Stimulated activated effector memory CD8-positive, alpha-beta T cell treated with anti-CD3 and anti-CD28 coated beads, Interleukin-12 subunit alpha, Interleukin-12 subunit beta, amount 100 ng/mL, for 72 hours (primary cell): ENCODE measurements around the gene ZFX.

ENCODE experiments used
- ATAC-seq: fragments of 150-1000 bp; cut with Tn5 transposase; 2 replicates; pipeline ENCODE4 v1.10.0; 2021
- DNase-seq, 2 donors: peaks; one replicate each; pipeline ENCODE4 v3.0.0; 2021 to 2022; ENCODE audit warnings: low spot score in 2 of 2
- H3K27ac Mint-ChIP-seq: one replicate; pipeline ENCODE4 v1.8.0; 2022; ENCODE audit warnings: mild to moderate bottlenecking, mixed read lengths
- H3K36me3 Mint-ChIP-seq: one replicate; pipeline ENCODE4 v1.8.0; 2022; ENCODE audit warnings: mild to moderate bottlenecking, mixed read lengths
- H3K4me1 Mint-ChIP-seq: one replicate; pipeline ENCODE4 v1.8.0; 2022; ENCODE audit warnings: mixed read lengths
- H3K4me3 Mint-ChIP-seq: one replicate; pipeline ENCODE4 v1.8.0; 2022; ENCODE audit warnings: mild to moderate bottlenecking, mixed read lengths
- H3K9me3 Mint-ChIP-seq: one replicate; pipeline ENCODE4 v1.8.0; 2022; ENCODE audit warnings: mixed read lengths

ZFX gene

DNA sequence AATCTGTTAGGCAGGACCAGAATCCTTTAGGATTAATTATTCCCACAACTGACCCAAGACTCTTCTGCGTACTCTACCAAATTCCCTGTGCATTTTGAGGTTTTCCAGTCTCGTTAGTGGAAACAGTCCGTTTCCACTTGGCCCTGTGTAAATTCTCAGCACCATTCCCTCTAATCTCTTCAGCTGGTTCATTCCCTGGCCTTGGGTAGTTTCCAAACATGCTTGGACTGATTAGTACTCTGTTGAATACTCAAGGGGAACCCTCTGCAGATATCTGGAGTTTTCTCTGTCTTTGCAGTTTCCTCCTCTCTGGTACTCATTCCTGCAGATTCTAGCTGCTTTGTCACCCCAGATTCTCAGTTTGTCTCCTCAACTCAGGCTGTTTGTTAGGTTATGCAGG, 80.4 kb downstream of the ZFX start:
- H3K4me3 Mint-ChIP-seq: no peak overlapping the region
- no peaks in the 10 kb centered on the region for H3K9me3 Mint-ChIP-seq
- DNase-seq (no peak), ATAC-seq (no peak)
- no peaks in the 10 kb centered on the region for H3K4me1 Mint-ChIP-seq
- H3K27ac Mint-ChIP-seq: no peak overlapping the region
- no peaks in the 10 kb centered on the region for H3K36me3 Mint-ChIP-seq

DNA sequence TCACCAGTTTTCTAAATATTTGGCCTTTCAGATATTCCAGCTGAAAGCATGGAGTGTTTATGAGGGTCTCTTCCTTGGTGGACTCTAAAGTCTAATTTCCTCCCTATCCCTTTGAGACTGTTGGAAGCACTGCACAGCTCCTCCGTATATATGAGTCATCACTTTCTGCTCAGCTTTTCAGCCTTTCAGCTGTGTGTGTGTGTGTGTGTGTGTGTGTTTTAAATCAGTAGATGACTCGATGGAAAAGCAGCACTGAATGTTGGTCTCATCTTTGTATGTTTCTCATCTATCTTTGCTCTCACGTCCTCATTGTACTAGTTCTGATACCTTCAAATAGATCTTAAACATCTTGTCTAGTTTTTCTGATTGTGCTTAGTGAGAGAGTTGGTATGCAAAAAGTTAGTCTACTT, 81.6 kb downstream of the ZFX start:
- no peak for DNase-seq
- H3K4me1 Mint-ChIP-seq: no peaks in the 10 kb centered on the region
- H3K27ac Mint-ChIP-seq: no peak overlapping the region
- no peaks in the 10 kb centered on the region for H3K36me3 Mint-ChIP-seq
- H3K9me3 Mint-ChIP-seq: no peaks in the 10 kb centered on the region
- ATAC-seq: peak; percentile 39
- H3K4me3 Mint-ChIP-seq: no peak overlapping the region

DNA sequence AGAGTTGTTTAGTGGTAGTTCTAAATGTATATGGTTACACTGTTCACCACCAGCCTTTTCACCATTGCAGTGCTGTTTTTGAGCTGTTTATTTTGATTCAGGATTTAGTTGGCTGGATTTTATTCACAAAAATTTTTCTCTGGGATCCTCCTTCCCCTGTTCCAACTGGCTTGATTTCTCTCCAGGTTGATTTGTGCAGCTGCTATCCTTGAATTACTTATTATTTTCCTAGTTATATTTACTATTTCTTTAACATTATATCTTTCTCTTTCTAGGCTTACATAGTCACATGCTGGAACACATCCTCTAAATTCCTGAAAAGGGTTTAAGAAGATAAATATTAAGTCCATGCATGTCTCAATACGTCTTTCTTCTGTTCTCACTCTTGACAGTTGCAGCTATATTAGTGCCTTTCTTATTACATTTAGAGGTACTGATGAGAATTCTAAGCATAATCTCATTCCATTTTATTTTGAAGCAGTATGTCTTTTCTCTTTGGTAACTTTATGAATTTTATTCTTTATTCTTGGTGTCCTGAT, 82.2 kb downstream of the ZFX start:
- Mint-ChIP-seq H3K4me3 (no peak overlapping the region), H3K9me3 (no peaks in the 10 kb centered on the region), H3K36me3 (no peaks in the 10 kb centered on the region), H3K4me1 (no peaks in the 10 kb centered on the region), H3K27ac (no peak overlapping the region)
- ATAC-seq (no peak), DNase-seq (no peak)

DNA sequence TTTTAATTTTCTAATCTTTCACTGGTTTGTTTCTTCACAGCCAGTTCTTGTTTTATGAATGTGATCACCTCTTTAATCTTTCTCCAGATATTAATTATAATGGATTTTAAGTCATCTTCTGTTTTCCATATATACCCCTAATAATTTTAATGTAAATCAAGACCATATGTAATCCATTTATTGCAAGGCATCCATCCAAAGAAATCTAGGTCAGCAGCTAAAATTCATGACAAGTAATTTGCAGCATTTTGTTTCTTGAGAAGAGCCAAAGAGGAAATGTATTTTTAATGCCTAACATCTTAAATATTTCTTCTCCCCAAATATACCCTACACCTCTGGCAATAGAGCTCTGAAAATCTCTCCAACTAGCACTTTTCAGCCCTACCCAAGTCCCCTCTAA, 83.3 kb downstream of the ZFX start:
- no peaks in the 10 kb centered on the region for H3K36me3 Mint-ChIP-seq
- no peaks in the 10 kb centered on the region for H3K9me3 Mint-ChIP-seq
- H3K27ac Mint-ChIP-seq: no peak overlapping the region
- ATAC-seq: no peak
- H3K4me1 Mint-ChIP-seq: no peaks in the 10 kb centered on the region
- H3K4me3 Mint-ChIP-seq: no peak overlapping the region
- DNase-seq: no peak

DNA sequence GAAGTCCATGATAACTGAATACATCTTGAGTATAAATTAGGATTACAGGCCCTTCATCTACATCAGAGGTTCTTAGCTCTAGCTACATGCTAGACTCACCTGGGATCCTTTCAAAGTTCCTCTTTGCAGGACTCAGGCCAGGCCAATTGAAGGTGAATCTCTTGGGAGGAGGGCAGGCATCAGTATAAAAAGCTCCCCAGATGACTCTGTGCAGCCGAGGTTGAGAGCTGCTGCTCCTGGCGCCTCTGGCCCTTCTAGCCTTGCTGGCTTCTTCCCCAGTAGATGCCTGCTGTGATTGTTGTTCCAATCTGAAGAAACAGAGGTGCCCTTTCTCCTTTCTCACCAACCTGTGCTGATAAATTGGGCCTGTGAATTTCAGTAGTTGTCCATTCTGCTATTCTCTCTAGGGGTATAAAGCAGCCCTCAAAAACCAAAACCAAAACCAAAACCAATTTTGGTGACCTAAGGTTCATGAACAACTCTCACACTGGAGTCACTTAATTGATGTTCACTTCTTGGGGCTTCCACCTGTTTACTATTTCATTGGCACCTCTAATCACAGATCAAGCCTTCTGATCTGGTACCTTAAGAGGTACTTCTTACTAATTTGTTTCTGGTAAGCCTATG, 85.7 kb downstream of the ZFX start:
- Mint-ChIP-seq H3K4me1 (no peaks in the 10 kb centered on the region), H3K36me3 (peaks cover 6% of the 10 kb centered on the region), H3K27ac (no peak overlapping the region), H3K4me3 (no peak overlapping the region), H3K9me3 (no peaks in the 10 kb centered on the region)
- ATAC-seq (no peak), DNase-seq (no peak)

DNA sequence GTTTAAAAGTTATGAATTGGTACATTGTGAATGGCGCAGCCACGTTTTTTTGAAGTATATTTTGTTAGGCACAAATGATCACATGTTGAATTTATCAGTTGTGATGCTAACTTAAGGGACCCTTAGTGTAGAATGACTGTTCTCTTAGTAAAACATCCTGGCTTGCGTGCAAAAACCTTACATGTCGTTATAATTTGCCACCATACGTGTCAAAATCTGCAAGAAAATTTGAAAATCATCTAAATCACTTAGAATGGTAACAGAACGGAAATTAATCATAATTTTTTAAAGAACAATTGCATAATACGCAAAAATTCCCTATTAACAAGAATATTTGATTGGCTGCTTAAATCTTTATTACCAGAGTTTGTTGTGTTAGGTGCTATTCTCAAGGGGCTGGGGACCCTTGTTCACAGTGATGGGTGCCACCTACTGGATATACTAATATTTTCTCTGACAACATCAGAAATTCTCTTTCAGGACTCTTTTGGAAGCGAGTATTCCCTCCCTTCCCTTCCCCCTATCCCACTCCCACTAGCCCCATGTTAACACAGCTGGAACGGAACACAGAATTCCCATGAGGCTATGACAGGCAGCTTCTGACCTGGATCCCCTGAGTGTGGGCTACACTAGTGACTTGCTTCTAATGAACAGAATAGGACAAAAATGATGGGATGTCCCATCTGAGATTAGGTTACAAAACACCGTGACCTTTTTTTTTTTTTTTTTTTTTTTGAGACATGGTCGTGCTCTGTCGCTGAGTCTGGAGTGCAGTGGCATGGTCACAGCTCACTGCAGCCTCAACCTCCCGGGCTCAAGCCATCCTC, 92.5 kb downstream of the ZFX start:
- ATAC-seq (no peak), DNase-seq (no peak)
- no peak overlapping the region for H3K4me3 Mint-ChIP-seq
- H3K36me3 Mint-ChIP-seq: peaks cover 6% of the 10 kb centered on the region
- no peaks in the 10 kb centered on the region for H3K4me1 Mint-ChIP-seq
- no peak overlapping the region for H3K27ac Mint-ChIP-seq
- H3K9me3 Mint-ChIP-seq: no peaks in the 10 kb centered on the region

DNA sequence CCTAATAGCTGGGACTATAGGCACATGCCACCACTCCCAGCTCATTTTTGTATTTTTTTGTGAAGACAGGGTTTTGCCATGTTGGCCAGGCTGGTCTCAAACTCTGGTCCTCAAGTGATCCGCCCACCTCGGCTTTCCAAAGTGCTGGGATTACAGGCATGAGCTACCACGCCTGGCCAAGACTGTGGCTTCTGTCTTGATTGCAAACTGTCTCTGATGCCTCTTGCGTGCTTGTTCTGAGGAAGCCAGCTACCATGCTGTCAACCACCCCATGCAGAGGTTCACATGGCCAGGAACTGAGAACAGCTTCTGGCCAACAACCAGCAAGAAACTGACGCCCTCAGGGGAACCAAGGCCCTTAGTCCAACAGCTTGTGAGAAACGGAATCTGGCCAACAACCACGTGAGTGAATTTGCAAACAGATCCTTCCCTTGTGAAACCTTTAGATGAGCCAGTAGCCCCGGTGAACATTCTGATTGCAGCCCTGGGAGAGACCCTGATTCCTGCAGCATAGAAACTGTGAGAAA, 93.2 kb downstream of the ZFX start:
- Mint-ChIP-seq H3K9me3 (no peaks in the 10 kb centered on the region), H3K4me1 (no peaks in the 10 kb centered on the region), H3K4me3 (no peak overlapping the region), H3K27ac (no peak overlapping the region), H3K36me3 (peaks cover 6% of the 10 kb centered on the region)
- DNase-seq (no peak), ATAC-seq (no peak)

DNA sequence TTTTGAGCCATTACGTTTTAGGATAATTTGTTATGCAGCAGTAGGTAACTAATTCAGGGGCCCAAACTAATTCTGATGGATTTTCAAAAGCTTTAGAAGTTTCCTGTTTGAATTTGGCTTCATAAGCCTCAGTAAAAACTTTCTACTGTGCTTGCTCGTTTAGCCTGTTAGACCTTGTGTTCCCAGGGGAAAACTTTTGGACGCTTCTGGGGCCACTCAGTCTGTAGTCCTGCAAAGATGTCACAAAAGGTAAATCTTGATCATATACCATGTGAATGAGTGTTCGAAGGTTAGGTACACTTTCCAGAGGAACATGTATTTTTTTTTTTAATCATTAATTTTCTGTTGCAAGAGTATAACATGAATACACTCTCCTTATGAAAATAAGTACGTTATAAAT, 93.7 kb downstream of the ZFX start:
- Mint-ChIP-seq H3K4me1 (no peaks in the 10 kb centered on the region), H3K27ac (no peak overlapping the region), H3K36me3 (peaks cover 6% of the 10 kb centered on the region), H3K4me3 (no peak overlapping the region), H3K9me3 (no peaks in the 10 kb centered on the region)
- DNase-seq: no peak
- ATAC-seq: no peak

DNA sequence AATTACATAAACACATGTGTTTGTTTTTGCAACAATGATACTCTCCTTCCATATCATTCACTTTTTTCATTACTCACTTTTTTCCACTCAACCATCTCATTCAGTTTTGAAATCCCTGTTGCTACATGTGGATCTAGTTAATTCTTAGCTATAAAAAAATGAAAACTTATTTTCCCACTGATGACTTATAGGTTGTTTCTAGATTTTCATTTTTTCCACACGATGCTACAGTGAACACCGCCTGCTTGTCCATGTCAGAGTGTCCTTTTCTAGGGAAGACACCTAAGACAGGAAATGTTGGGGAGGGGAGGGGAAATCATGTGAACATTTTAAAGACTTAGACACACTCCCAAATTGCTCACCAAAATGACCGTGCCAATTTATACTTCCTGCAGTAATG, 94.2 kb downstream of the ZFX start:
- Mint-ChIP-seq H3K4me3 (no peak overlapping the region), H3K9me3 (no peaks in the 10 kb centered on the region), H3K4me1 (no peaks in the 10 kb centered on the region), H3K27ac (no peak overlapping the region), H3K36me3 (peaks cover 2% of the 10 kb centered on the region)
- no peak for DNase-seq
- ATAC-seq: no peak

DNA sequence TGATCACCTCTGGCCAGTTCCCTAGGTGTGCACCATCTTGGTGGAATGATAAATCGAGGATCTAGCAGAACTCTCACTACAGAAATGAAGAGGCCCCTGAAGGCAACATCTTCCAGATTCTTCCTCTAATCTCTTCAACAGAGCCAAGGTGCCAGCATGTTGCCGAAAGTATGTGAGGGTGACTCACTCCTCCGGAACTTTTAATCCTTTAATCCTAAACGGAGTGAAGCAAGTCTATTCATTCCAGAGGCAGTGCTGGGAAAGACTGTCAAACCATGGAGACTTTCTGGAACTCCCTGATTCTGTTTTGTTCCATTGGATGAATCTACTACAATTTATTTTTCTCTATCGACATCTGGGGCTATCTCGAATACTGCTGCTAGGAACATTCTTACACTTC, 95.7 kb downstream of the ZFX start:
- Mint-ChIP-seq H3K4me1 (no peaks in the 10 kb centered on the region), H3K4me3 (no peak overlapping the region), H3K27ac (no peak overlapping the region), H3K9me3 (no peaks in the 10 kb centered on the region), H3K36me3 (no peaks in the 10 kb centered on the region)
- no peak for ATAC-seq
- DNase-seq: no peak

DNA sequence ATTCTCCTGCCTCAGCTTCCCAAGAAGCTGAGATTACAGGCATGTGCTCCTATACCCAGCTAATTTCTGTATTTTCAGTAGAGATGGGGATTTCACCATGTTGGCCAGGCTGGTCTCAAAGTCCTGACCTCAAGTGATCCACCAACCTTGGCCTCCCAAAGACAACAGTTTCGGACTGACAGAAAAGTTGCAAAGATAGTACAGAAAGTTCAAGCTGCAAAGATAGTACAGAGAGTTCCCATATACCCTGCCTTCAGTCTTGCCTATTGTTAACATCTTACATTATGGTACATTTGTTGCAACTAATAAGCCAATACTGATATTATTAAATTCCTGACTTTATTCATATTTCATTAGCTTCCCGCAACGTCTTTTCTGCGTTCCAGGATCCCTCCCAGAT, 98.5 kb downstream of the ZFX start:
- Mint-ChIP-seq H3K27ac (no peak overlapping the region), H3K4me1 (no peaks in the 10 kb centered on the region), H3K9me3 (no peaks in the 10 kb centered on the region), H3K36me3 (no peaks in the 10 kb centered on the region), H3K4me3 (no peak overlapping the region)
- ATAC-seq (no peak), DNase-seq (no peak)

DNA sequence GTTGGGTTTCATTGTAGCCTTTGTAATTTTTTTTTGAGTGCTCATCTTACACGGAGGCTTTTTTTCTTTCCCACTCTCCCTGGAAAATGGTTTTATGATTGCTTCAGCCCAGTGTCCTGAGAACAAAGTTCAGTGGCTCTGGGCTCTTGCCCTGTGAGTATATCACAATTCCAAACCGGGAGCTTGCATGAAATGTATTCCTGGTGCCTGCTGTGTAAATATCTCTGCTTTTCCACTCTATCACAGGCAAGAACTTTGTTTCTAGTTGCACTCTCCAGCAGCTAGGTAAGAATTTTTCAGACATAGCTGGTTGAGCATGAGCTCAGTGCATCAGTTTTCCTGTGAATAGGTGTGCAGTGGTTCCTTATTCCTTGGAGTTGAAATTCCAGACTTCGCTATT, 103.5 kb downstream of the ZFX start:
- DNase-seq: no peak
- H3K4me1 Mint-ChIP-seq: no peaks in the 10 kb centered on the region
- no peaks in the 10 kb centered on the region for H3K9me3 Mint-ChIP-seq
- no peak for ATAC-seq
- no peak overlapping the region for H3K27ac Mint-ChIP-seq
- no peaks in the 10 kb centered on the region for H3K36me3 Mint-ChIP-seq
- H3K4me3 Mint-ChIP-seq: no peak overlapping the region

DNA sequence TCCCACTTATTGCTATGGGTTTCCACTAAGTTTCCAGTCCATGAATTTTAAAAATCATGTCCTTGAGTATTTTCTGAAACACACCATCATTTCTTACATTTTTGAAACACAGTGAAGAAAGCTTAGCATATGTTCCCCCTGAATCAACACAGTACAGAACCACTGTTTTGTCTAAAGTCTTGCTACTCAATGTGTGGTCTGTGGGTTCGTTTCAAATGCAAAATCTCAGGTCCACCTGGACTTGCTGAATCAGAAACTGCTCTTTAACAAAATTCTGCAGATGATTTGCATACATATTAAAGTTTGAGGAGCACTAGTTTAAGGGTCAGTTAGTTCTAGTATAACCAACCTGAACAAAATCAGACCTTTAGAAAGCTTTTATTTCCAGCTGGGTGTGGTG, 103.9 kb downstream of the ZFX start:
- Mint-ChIP-seq H3K9me3 (no peaks in the 10 kb centered on the region), H3K27ac (no peak overlapping the region), H3K36me3 (no peaks in the 10 kb centered on the region), H3K4me3 (no peak overlapping the region), H3K4me1 (no peaks in the 10 kb centered on the region)
- no peak for ATAC-seq
- no peak for DNase-seq

DNA sequence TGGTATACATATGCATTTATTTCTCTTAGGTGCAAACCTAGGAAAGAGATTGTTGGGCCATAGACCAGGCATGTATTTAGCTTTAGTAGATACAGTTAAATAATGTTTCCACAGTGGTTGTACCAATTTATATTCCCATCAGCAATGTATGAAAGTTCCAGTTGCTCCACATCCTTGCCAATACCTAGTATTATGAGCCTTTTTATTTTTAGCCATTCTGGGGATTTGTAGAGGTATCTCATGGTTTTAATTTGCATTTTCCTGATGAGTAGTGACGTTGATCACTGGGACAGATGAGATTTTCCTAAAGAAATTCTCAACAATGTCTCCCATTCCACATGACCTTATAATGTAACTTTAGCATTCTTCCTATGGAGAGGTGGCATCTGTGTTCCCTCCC, 107.5 kb downstream of the ZFX start:
- DNase-seq: no peak
- H3K4me1 Mint-ChIP-seq: peaks cover 9% of the 10 kb centered on the region
- ATAC-seq: no peak
- no peaks in the 10 kb centered on the region for H3K9me3 Mint-ChIP-seq
- H3K4me3 Mint-ChIP-seq: no peak overlapping the region
- no peaks in the 10 kb centered on the region for H3K36me3 Mint-ChIP-seq
- H3K27ac Mint-ChIP-seq: no peak overlapping the region

DNA sequence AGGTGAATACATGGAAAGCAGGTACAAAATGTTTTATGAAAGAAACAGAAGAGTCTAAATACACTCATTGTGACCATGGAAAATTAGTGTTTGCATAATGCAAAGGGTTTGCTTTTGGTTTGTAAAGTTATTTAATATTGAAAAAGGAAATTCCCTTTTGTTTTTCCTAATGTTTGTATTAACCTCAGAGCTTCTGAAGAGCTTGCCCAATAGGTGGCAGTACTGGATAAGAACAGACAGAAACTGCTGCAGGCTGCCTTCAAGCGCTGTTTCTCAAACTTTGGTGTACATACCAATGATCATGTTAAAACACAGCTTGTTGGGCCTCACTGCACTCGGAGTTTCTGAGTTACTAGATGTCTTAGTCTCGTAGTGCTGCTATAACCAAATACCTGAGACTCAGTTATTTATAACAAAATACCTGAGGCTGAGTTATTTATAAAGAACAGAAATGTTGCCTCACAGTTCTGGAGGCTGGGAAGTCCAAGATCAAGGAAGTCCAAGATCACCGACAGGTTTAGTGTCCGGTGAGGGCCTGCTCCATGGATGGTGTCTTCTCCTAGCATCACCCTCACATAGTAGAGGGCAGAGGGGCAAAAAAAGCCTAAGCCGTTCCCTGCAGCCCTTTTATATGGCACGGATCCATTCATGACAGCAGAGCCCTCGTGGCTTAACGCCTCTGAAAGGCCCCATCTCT, 110.2 kb downstream of the ZFX start:
- Mint-ChIP-seq H3K4me3 (no peak overlapping the region), H3K4me1 (peaks cover 12% of the 10 kb centered on the region), H3K36me3 (no peaks in the 10 kb centered on the region), H3K27ac (no peak overlapping the region), H3K9me3 (no peaks in the 10 kb centered on the region)
- DNase-seq (no peak), ATAC-seq (no peak)
